NCI-H2227 (cell line): ENCODE data around the gene CENPF.

ENCODE experiments used
- DNase-seq: peaks from one replicate; lab custom pipeline; 2025; ENCODE audit not compliant: unreplicated experiment; lab: John Stamatoyannopoulos, UW

Gene CENPF

GRCh38 chr1:214700437-214700836 lies 97.4 kb downstream of the CENPF start:
- no peak for DNase-seq

GRCh38 chr1:214702556-214702955 lies 99.6 kb downstream of the CENPF start:
- no peak for DNase-seq

GRCh38 chr1:214707306-214708087 lies 104.5 kb downstream of the CENPF start:
- no peak for DNase-seq

- DNase-seq: no peak
Observed at GRCh38 chr1:214708321-214708955, 105.4 kb downstream of the CENPF start.

DNA sequence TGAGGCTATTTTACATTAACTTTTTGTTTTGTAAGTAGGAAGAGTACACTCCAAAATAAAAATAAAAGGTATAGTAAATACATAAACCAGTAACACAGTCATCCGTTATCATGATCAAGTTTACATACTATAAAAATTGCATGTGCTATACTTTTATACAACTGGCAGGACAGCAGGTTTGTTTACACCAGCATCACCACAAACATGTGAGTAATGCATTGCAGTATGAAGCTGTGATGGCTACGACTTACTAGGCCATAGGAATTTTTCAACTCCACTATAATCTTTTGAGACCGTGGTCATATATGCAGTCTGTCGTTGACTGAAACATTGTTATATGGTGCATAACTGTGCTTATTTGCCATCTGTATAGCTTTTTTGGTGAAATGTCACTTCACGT lies 106.2 kb downstream of the CENPF start:
- DNase-seq: no peak

GRCh38 chr1:214712737-214713136 lies 109.7 kb downstream of the CENPF start:
- DNase-seq: no peak
